Kidney epithelial cell (primary cell): ENCODE data around the gene STEAP1B. TPM values are rescaled to one million over a fixed set of nuclear protein-coding genes. Genes with fewer than 3 reads are reported as not detected.
"Not testable (repeated sequence)": the region's sequence is repeated elsewhere in the genome, so short reads cannot be mapped to it uniquely, and the experiment has no call there.

Experiments
- DNase-seq: peaks from one replicate; pipeline ENCODE4 v3.0.0-alpha.2; 2010; ENCODE audit warnings: low read depth
- H3K27me3 ChIP-seq: 2 replicates; pipeline ENCODE4 v1.6.0; 2011; ENCODE audit warnings: low read length; ENCODE audit not compliant: control insufficient read depth, insufficient read depth
- H3K36me3 ChIP-seq: 2 replicates; pipeline ENCODE4 v1.5.1; 2011; ENCODE audit warnings: low read length; ENCODE audit not compliant: control insufficient read depth, insufficient read depth
- H3K4me3 ChIP-seq: 2 replicates; pipeline ENCODE4 v1.5.1; 2011; ENCODE audit warnings: low read depth, mild to moderate bottlenecking, control low read depth, low read length
- CTCF ChIP-seq: IDR thresholded peaks from 2 replicates; pipeline ENCODE4 v1.5.1; 2011; ENCODE audit warnings: mild to moderate bottlenecking, moderate library complexity, low read length, control low read depth, inconsistent platforms; ENCODE audit not compliant: insufficient read depth, poor library complexity, severe bottlenecking
- total RNA-seq: library from RNA; depleted of rRNA; stranded (reverse); fragments of >200 nt; gene quantifications from 2 replicates; pipeline ENCODE4 v1.2.3, GENCODE V29; 2015

Gene STEAP1B
- total RNA-seq, 1 donor from 2014 or later: not detected

DNA sequence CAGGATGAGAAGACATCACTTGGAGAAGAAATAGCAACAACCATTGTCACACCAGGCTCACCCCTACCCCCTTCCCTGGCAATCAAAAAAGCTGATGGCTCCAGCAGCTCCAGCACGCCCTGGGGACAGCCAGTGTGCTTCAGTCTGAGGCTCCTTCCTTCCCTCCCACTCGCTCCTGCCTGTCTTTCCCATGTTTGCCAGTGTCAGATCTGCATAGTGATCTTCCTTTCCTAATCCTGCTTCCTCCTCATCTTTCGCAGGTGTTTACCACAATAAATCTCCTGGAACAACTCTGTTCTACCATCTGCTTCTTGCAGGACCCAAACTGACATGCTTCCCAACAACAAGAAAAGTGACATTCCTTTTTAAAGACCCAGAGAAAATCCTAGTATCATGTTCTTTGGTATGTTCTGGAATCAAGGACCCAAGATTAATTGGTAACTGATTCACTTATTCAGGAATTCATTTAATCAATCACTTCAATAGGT, 57.1 kb downstream of the STEAP1B start:
- no peak overlapping the region for H3K4me3 ChIP-seq
- H3K36me3 ChIP-seq: no peaks in the 10 kb centered on the region
- no peak for DNase-seq
- TF ChIP-seq CTCF: no peak
- no peaks in the 10 kb centered on the region for H3K27me3 ChIP-seq

- Histone ChIP-seq H3K4me3 (no peak overlapping the region), H3K36me3 (no peaks in the 10 kb centered on the region), H3K27me3 (no peaks in the 10 kb centered on the region)
- no peak for TF ChIP-seq CTCF
- no peak for DNase-seq
Observed at GRCh38 chr7:22442187-22442881, 57.7 kb downstream of the STEAP1B start.

DNA sequence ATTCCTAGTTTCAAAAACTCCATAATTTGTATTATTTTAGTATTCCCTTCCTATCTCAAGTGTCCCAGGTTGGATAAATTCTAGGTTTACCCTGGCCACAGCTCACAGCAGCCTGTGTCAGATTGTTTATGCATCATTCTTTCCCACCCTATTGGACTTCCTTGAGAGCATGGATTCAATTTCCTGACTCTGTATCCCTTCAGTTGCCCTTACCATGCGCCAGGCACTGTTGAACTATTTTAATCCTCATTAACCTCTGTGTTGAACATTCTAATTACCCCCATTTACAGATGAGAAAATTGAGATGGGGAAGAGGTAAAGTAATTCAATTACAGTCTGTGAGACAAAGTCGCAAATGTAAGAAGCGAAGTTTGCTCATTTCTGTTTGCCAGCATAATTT, 58.8 kb downstream of the STEAP1B start:
- Histone ChIP-seq H3K27me3 (no peaks in the 10 kb centered on the region), H3K36me3 (no peaks in the 10 kb centered on the region), H3K4me3 (no peak overlapping the region)
- DNase-seq: no peak
- no peak for TF ChIP-seq CTCF

- Histone ChIP-seq H3K27me3 (no peaks in the 10 kb centered on the region), H3K36me3 (no peaks in the 10 kb centered on the region), H3K4me3 (no peak overlapping the region)
- no peak for TF ChIP-seq CTCF
- no peak for DNase-seq
Observed at GRCh38 chr7:22438994-22439393, 61.0 kb downstream of the STEAP1B start.

DNA sequence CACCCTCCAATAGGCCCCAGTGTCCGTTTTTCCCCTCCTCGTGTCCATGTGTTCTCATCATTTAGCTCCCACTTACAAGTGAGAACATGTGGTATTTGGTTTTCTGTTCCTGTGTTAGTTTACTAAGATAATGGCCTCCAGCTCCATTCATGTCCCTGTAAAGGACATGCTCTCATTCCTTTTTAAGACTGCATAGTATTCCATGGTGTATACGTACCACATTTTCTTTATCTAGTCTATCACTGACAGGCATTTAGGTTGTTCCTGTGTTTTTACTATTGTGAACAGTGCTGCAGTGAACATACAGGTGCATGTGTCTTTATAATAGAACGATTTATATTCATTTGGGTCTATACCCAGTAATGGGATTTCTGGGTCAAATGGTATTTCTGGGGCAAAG, 63.4 kb downstream of the STEAP1B start:
- not testable (repeated sequence) for H3K4me3 ChIP-seq, DNase-seq, H3K27me3 ChIP-seq, H3K36me3 ChIP-seq

- no peaks in the 10 kb centered on the region for H3K36me3 ChIP-seq
- H3K4me3 ChIP-seq: no peak overlapping the region
- TF ChIP-seq CTCF: no peak
- H3K27me3 ChIP-seq: no peaks in the 10 kb centered on the region
- no peak for DNase-seq
Observed at GRCh38 chr7:22435720-22436119, 64.3 kb downstream of the STEAP1B start.
